Measurements from ENCODE around the gene GPATCH1.
"Not testable (repeated sequence)": the region's sequence is repeated elsewhere in the genome, so short reads cannot be mapped to it uniquely, and the experiment has no call there.

GPATCH1 gene

DNA sequence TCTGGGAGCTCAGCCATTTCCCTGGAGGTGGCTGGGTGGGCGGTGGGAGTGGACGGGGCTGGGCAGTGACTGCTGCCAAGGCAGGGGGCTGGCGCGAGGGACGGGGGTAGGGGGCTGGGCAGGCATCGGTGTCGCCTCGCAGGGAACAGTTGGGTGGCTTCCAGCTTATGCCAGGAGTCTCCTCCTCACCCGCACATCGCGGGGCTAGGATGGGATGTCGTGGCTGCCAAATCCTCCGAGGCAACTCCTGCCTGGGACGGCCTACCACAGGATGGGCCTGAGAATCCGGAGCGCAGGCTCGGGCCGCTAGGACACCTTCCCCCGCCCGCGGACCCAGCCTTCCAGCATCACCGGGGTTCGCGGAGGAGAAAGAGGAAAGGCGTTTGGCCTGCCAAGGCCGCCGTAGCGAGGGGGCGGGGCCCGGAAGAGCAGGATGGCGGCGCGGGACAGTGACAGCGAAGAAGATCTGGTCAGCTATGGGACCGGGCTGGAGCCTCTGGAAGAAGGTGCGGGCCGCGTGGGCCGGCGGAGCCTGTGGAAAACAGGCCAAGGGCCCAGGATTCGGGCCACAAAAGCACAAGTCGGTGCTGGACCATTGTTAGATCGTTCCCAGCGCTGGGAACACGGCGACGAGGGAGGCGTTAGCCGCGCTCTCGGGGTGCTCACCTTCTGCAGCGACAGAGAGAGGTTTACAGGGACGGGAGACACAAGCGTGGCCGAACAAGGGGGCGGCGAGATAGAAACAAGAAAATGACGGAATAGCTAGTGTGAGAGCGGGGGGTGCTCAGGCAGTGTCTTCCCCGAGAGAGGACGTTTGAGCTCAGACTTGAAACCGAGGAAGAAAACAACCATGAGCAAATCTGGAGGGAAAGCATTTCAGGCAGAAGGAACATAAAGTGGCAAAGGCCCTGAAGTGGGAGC, at the start of gene GPATCH1:
Gene GPATCH1 (plus strand): TSS at position 421 of the 921 bp plus-strand sequence. CDS start 13 bp downstream, at position 434.
- DNase-seq: peak; percentile 80

DNA sequence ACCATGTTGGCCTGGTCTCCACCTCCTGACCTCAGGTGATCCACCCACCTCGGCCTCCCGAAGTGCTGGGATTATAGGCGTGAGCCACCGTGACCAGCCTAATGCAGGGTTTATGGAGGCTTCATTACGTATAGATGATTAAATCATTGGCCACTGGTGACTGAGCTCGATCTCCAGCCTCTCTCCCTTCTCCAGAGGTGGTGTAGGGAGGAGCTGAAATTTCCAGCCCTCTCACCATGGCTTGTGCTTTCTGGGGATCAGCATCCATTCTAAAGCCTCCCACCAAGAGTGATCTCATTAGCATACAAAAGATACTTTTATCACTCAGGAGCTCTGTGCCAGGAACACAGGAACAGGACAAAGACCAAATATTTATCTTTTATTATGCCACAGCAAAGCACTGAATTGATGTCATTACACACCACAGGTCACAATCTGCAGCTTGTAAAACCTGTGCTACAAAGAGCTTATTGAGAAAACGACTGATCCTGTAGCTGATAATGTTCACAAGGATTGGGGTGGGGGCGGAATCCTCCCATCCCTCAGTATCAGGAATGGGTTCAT, 48.7 kb upstream of the GPATCH1 start:
- no peak for DNase-seq

- DNase-seq: no peak
Observed at GRCh38 chr19:33035461-33035860, 45.5 kb upstream of the GPATCH1 start.

DNA sequence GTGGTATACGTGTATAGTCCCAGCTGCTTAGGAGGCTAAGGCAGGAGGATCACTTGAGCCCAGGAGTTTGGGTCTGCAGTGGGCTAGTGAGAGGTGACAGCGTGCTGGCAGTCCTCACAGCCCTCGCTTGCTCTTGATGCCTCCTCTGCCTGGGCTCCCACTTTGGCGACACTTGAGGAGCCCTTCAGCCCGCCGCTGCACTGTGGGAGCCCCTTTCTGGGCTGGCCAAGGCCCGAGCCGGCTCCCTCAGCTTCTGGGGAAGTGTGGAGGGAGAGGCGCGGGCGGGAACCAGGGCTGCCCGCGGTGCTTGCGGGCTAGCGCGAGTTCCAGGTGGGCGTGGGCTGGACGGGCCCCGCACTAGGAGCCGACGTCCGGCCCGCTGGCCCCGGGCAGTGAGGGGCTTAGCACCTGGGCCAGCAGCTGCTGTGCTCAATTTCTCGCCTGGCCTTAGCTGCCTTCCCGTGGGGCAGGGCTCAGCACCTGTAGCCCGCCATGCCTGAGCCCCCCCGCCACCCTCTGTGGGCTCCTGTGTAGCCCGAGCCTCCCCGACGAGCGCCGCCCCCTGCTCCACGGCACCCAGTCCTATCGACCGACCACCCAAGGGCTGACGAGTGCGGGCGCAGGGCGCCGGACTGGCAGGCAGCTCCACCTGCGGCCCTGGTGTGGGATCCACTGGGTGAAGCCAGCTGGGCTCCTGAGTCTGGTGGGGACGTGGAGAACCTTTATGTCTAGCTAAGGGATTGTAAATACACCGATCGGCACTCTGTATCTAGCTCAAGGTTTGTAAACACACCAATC, 44.4 kb upstream of the GPATCH1 start:
- not testable (repeated sequence) for DNase-seq

DNA sequence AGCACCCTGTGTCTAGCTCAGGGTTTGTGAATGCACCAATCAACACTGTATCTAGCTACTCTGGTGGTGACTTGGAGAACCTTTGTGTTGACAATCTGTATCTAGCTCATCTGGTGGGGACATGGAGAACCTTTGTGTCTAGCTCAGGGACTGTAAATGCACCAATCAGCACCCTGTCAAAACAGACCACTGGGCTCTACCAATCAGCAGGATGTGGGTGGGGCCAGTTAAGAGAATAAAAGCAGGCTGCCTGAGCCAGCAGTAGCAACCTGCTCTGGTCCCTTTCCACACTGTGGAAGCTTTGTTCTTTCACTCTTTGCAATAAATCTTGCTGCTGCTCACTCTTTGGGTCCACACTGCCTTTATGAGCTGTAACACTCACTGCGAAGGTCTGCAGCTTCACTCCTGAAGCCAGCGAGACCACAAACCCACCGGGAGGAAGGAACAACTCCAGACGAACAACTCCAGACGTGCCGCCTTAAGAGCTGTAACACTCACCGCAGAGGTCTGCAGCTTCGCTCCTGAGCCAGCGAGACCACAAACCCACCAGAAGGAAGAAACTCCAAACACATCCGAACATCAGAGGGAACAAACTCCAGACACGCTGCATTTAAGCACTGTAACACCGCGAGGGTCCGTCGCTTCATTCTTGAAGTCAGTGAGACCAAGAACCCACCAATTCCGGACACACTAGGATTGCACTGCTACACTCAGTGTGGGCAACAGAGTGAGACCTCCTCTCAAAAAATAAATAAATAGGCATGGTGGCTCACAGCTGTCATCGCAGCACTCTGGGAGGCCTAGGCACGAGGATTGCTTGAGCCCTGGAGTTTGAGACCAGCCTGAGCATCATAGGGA, 43.6 kb upstream of the GPATCH1 start:
- DNase-seq: peak; percentile 20

GRCh38 chr19:33039108-33039599, 41.8 kb upstream of the GPATCH1 start:
- no peak for DNase-seq

DNA sequence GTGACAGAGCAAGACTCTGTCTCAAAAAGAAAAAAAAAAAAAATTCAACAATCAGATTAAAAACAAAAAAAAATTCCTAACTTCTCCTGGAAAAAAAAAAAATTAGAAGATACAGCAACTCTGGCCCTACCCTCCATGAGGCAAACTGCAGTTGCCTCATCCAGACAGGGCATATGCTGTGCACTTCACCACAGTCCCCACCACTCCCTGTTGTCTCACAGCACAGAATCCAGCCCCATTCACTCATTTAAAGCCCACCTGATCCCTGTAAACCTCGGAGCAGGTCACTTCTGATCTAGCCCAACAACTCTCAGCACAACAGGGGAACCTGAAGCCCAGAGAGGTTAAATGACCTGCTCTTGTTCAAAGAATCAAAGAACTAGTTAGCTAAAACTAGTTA, 41.2 kb upstream of the GPATCH1 start:
- no peak for DNase-seq

- DNase-seq: no peak
Observed at GRCh38 chr19:33040994-33041827, 39.8 kb upstream of the GPATCH1 start.

DNA sequence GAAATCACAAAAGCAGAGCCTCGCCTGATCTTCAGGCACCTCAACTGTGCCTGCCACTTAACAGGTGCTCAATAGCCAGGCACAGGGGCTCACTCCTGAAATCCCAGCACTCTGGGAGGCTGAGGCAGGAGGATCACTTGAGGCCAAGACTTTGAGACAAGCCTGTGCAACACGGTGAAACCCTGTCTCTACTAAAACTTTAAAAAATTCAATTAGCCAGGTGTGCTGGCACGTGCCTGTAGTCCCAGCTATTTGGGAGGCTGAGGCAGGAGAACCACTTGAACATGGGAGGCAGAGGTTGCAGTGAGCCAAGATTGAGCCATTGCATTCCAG, 39.2 kb upstream of the GPATCH1 start:
- not testable (repeated sequence) for DNase-seq

- no peak for DNase-seq
Observed at GRCh38 chr19:33047422-33047821, 33.6 kb upstream of the GPATCH1 start.

DNA sequence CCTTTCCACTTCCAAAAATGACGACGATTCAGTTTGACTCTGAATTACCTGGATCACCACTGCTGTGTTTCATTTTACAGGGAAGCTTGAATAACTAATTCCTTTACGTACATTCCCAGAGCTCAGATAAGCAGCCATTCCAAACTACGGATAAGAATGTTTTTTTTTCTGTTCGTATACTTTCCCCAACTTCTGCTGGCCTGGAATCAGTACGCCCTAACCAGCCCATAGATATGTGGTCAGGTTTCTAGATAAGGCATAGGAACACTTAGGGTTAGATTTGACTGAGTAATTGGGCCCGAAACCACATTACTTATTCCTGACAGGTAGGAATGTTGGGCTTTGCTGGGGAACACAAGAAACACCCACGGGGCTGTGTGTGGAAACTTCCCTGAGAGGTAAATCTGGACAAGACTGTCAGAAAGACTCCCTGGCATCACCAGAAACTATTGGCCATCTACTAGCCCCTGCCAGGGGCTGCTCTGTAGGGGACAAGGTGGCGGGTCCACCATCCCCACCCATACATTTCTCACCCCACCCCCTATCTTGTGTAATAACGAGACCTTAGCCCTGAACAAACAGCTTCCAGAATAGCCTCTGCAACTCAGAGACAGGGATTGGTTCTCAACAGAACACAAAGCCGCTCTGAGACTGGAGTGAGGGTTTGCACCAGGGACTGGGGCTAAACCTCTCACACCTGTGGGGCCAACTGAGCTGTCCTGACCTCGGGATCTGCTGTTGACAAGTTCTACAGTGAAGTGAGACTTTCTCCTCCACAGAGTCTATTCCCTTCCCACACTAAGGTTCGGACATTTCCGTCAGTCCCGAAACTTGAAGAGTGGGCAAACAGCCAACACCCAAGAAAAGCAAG, 31.9 kb upstream of the GPATCH1 start:
- no peak for DNase-seq

DNA sequence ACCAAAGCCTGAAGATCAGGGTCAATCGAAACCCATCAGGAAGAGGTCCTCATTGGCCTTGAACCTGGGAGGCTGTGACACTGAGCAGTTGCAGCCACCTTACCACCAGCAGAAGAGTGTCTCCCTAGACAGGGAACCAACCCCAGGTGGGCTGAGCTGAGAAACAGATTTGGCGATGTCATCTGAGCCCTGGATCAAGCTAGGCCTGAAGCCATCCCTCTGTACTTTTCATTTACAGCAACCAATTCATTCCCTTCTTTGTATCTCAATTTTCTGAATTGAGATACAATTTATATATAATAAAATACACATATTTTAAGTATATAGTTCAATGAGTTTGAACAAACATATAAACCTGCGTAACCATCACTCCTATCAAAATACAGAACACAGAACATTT, 30.9 kb upstream of the GPATCH1 start:
- no peak for DNase-seq

GRCh38 chr19:33052352-33052972, 28.5 kb upstream of the GPATCH1 start:
- no peak for DNase-seq

- DNase-seq: no peak
Observed at GRCh38 chr19:33054623-33055022, 26.4 kb upstream of the GPATCH1 start.

DNA sequence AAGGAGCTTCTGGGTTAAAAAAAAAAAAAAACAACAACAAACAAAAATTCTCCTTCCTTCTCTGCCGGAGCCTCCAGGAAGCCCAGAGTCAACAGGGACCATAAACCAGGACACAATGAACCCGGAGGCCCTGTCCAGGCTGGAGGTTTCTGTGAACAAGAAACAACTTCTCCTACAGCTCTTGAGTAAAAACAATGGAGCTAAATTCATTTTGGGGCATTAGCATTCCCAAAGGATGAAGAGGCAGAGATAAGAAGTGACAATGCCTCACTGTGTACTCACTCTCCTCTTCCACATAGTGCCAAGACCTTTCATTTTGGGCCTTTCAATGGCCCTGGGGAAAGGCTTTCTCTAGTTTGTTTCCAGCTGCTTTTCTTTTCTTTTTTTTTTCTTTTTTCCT, 25.3 kb upstream of the GPATCH1 start:
- DNase-seq: no peak

- DNase-seq: no peak
Observed at GRCh38 chr19:33060586-33060985, 20.4 kb upstream of the GPATCH1 start.

- DNase-seq: no peak
Observed at GRCh38 chr19:33062902-33063301, 18.1 kb upstream of the GPATCH1 start.

- DNase-seq: peak; percentile 14
Observed at GRCh38 chr19:33063356-33063752, 17.6 kb upstream of the GPATCH1 start.

GRCh38 chr19:33063753-33064457, 17.1 kb upstream of the GPATCH1 start:
- DNase-seq: no peak

GRCh38 chr19:33064458-33064791, 16.6 kb upstream of the GPATCH1 start:
- DNase-seq: no peak
